ENCODE measurements around the gene IPO5. TPM values are rescaled to one million over a fixed set of nuclear protein-coding genes. Genes with fewer than 3 reads are reported as not detected.
A peak's percentile ranks its signal among the peaks of the same experiment; 100 is the strongest.
"Not testable (repeated sequence)": the region's sequence is repeated elsewhere in the genome, so short reads cannot be mapped to it uniquely, and the experiment has no call there.

IPO5 gene
- total and polyA plus RNA-seq, 9 donors: 123 to 171 (median 149) TPM

GRCh38 chr13:97999653-98000052 is 46.2 kb downstream of the IPO5 start:
- WGBS (ENCODE audit: insufficient coverage): 100% methylated on average over 2 of the region's 2 CpGs
- Histone ChIP-seq H3K36me3 (ENCODE audit: control insufficient read depth, insufficient read depth, low read length) (peaks cover 55% of the 10 kb centered on the region), H3K27me3 (ENCODE audit: control insufficient read depth, insufficient read depth, low read length) (no peaks in the 10 kb centered on the region), H3K4me3 (ENCODE audit: low read length) (no peak overlapping the region), H3K9me3 (replicated peaks; ENCODE audit: control insufficient read depth, low read depth, low read length) (no peaks in the 10 kb centered on the region), H3K4me1 (ENCODE audit: control insufficient read depth, insufficient read depth, low read length) (no peaks in the 10 kb centered on the region), H3K27ac (ENCODE audit: low read length) (no peak overlapping the region)
- no peak for DNase-seq

- Histone ChIP-seq H3K27me3 (ENCODE audit: control insufficient read depth, insufficient read depth, low read length) (no peaks in the 10 kb centered on the region), H3K4me3 (ENCODE audit: low read length) (no peak overlapping the region), H3K27ac (ENCODE audit: low read length) (no peak overlapping the region), H3K36me3 (ENCODE audit: control insufficient read depth, insufficient read depth, low read length) (peaks cover 70% of the 10 kb centered on the region), H3K4me1 (ENCODE audit: control insufficient read depth, insufficient read depth, low read length) (no peaks in the 10 kb centered on the region), H3K9me3 (replicated peaks; ENCODE audit: control insufficient read depth, low read depth, low read length) (no peaks in the 10 kb centered on the region)
- DNase-seq: no peak
- WGBS (ENCODE audit: insufficient coverage): 90% methylated on average over 3 of the region's 3 CpGs
Measured at GRCh38 chr13:98004107-98004506, 50.6 kb downstream of the IPO5 start.

DNA sequence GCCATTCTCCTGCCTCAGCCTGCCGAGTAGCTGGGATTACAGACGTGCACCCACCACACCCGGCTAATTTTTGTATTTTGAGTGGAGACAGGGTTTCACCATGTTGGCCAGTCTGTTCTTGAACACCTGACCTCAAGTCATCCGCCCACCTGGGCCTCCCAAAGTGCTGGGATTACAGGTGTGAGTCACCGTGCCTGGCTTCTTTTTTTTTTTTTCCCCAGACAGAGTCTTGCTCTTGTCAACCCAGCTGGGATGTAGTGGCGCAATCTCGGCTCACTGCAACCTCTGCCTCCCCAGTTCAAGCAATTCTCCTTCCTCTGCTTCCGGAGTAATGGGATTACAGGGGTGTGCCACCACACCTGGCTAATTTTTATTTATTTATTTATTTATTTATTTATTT is 51.5 kb downstream of the IPO5 start:
- H3K36me3 ChIP-seq (ENCODE audit: control insufficient read depth, insufficient read depth, low read length): peaks cover 65% of the 10 kb centered on the region
- not testable (repeated sequence) for H3K9me3 ChIP-seq (replicated peaks; ENCODE audit: control insufficient read depth, low read depth, low read length); H3K27me3 ChIP-seq (ENCODE audit: control insufficient read depth, insufficient read depth, low read length); DNase-seq; H3K4me1 ChIP-seq (ENCODE audit: control insufficient read depth, insufficient read depth, low read length); H3K4me3 ChIP-seq (ENCODE audit: low read length); H3K27ac ChIP-seq (ENCODE audit: low read length)
- WGBS (ENCODE audit: insufficient coverage): 93% methylated on average over 3 of the region's 8 CpGs

DNA sequence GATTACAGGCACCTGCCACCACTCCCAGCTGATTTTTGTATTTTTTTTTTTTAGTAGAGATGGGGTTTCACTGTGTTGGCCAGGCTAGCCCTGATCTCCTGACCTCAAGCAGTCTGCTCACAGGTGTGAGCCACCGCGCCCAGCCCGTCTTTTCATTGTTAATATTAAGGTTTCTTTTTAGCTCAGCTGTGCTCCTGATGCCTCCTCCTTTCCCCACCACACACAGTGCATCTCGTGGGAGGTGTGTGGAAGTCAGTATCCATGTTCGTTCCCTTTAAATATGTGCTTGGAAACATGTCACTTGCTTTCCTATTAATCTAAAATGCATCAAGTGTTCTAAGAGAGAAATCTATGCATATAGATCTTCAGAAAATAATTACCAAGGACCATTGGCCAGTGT is 53.5 kb downstream of the IPO5 start:
- Histone ChIP-seq H3K9me3 (replicated peaks; ENCODE audit: control insufficient read depth, low read depth, low read length) (no peaks in the 10 kb centered on the region), H3K36me3 (ENCODE audit: control insufficient read depth, insufficient read depth, low read length) (peaks cover 51% of the 10 kb centered on the region), H3K27ac (ENCODE audit: low read length) (no peak overlapping the region), H3K4me1 (ENCODE audit: control insufficient read depth, insufficient read depth, low read length) (no peaks in the 10 kb centered on the region), H3K27me3 (ENCODE audit: control insufficient read depth, insufficient read depth, low read length) (no peaks in the 10 kb centered on the region), H3K4me3 (ENCODE audit: low read length) (no peak overlapping the region)
- no peak for DNase-seq
- no CpG with 5 or more reads among the region's 5 CpGs for WGBS (ENCODE audit: insufficient coverage)

DNA sequence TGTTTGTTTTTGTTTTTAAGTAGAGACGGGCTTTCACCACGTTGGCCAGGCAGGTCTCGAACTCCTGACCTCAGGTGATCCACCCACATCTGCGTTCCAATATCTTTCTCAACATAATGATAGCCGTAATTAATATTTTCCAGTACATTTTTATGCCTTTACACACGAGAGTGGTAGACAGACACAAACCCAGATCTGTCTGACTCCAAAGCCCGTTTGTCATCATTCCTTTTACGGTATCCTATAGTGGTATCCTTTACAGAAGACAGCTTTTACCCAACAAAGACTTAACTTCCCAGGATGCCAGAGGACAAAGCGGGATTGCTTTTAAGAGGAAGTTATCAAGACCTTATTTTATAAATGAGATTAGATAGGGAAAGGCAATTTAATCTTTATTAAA is 59.8 kb downstream of the IPO5 start:
- peaks cover 40% of the 10 kb centered on the region for H3K36me3 ChIP-seq (ENCODE audit: control insufficient read depth, insufficient read depth, low read length)
- no peak overlapping the region for H3K4me3 ChIP-seq (ENCODE audit: low read length)
- no peak overlapping the region for H3K27ac ChIP-seq (ENCODE audit: low read length)
- 94% methylated on average over 3 of the region's 9 CpGs for WGBS (ENCODE audit: insufficient coverage)
- H3K9me3 ChIP-seq (replicated peaks; ENCODE audit: control insufficient read depth, low read depth, low read length): no peaks in the 10 kb centered on the region
- no peaks in the 10 kb centered on the region for H3K4me1 ChIP-seq (ENCODE audit: control insufficient read depth, insufficient read depth, low read length)
- no peak for DNase-seq
- no peaks in the 10 kb centered on the region for H3K27me3 ChIP-seq (ENCODE audit: control insufficient read depth, insufficient read depth, low read length)

- H3K27ac ChIP-seq (ENCODE audit: low read length): no peak overlapping the region
- no peaks in the 10 kb centered on the region for H3K27me3 ChIP-seq (ENCODE audit: control insufficient read depth, insufficient read depth, low read length)
- no peaks in the 10 kb centered on the region for H3K4me1 ChIP-seq (ENCODE audit: control insufficient read depth, insufficient read depth, low read length)
- no peak for DNase-seq
- H3K36me3 ChIP-seq (ENCODE audit: control insufficient read depth, insufficient read depth, low read length): peaks cover 44% of the 10 kb centered on the region
- H3K9me3 ChIP-seq (replicated peaks; ENCODE audit: control insufficient read depth, low read depth, low read length): no peaks in the 10 kb centered on the region
- no peak overlapping the region for H3K4me3 ChIP-seq (ENCODE audit: low read length)
Measured at GRCh38 chr13:98014766-98015165, 61.3 kb downstream of the IPO5 start.

- no peak for DNase-seq
- Histone ChIP-seq H3K36me3 (ENCODE audit: control insufficient read depth, insufficient read depth, low read length) (peaks cover 50% of the 10 kb centered on the region), H3K27ac (ENCODE audit: low read length) (no peak overlapping the region), H3K4me1 (ENCODE audit: control insufficient read depth, insufficient read depth, low read length) (no peaks in the 10 kb centered on the region), H3K9me3 (replicated peaks; ENCODE audit: control insufficient read depth, low read depth, low read length) (no peaks in the 10 kb centered on the region), H3K27me3 (ENCODE audit: control insufficient read depth, insufficient read depth, low read length) (no peaks in the 10 kb centered on the region), H3K4me3 (ENCODE audit: low read length) (no peak overlapping the region)
- WGBS (ENCODE audit: insufficient coverage): 100% methylated on average over 3 of the region's 4 CpGs
Measured at GRCh38 chr13:98018293-98018692, 64.8 kb downstream of the IPO5 start.

- Histone ChIP-seq H3K27ac (ENCODE audit: low read length) (no peak overlapping the region), H3K36me3 (ENCODE audit: control insufficient read depth, insufficient read depth, low read length) (peaks cover 45% of the 10 kb centered on the region), H3K27me3 (ENCODE audit: control insufficient read depth, insufficient read depth, low read length) (no peaks in the 10 kb centered on the region), H3K4me3 (ENCODE audit: low read length) (no peak overlapping the region), H3K4me1 (ENCODE audit: control insufficient read depth, insufficient read depth, low read length) (no peaks in the 10 kb centered on the region), H3K9me3 (replicated peaks; ENCODE audit: control insufficient read depth, low read depth, low read length) (no peaks in the 10 kb centered on the region)
- WGBS (ENCODE audit: insufficient coverage): 90% methylated on average over 2 of the region's 4 CpGs
- no peak for DNase-seq
Measured at GRCh38 chr13:98019186-98019585, 65.7 kb downstream of the IPO5 start.

DNA sequence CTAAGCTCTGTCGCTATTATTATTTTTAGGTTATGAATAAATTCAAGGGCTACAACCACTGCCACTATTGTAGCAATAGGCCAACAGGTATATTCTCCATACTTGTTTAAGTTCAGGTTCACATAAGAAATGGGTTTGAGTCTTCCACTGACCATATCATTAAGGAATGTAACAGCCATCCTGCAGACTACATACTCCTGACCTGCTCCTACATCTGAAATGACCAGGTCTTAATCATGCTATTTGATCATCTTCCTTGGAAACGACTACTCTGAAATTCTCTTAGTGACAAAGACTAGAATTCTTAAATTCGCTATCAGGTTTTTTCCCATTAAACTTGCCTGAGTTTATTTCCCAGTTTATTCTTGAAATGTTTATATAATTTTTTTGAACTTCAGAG is 66.8 kb downstream of the IPO5 start:
- DNase-seq: no peak
- Histone ChIP-seq H3K27me3 (ENCODE audit: control insufficient read depth, insufficient read depth, low read length) (no peaks in the 10 kb centered on the region), H3K36me3 (ENCODE audit: control insufficient read depth, insufficient read depth, low read length) (peaks cover 36% of the 10 kb centered on the region), H3K4me3 (ENCODE audit: low read length) (no peak overlapping the region), H3K27ac (ENCODE audit: low read length) (no peak overlapping the region), H3K9me3 (replicated peaks; ENCODE audit: control insufficient read depth, low read depth, low read length) (no peaks in the 10 kb centered on the region), H3K4me1 (ENCODE audit: control insufficient read depth, insufficient read depth, low read length) (no peaks in the 10 kb centered on the region)
- WGBS (ENCODE audit: insufficient coverage): no CpG with 5 or more reads among the region's 3 CpGs

DNA sequence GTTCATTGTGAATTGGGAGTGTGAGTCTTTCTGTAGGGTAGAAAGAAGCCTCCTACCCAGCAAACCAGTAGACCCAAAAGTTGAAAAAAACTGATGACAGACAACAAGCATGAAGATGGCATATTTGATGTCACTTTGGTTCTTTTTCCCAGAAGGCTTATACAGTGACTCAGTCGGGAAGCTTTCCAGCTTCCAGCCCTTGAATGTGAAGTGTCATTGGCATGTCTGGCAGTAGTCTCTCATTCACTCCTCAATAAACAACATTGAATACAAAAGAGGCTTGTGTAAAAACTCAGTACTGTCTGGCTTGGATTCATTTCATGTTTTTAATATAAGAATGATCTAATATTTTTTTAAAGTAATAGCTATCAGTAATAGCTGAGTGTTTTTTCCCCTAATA is 68.7 kb downstream of the IPO5 start:
- Histone ChIP-seq H3K9me3 (replicated peaks; ENCODE audit: control insufficient read depth, low read depth, low read length) (no peaks in the 10 kb centered on the region), H3K27me3 (ENCODE audit: control insufficient read depth, insufficient read depth, low read length) (no peaks in the 10 kb centered on the region), H3K4me1 (ENCODE audit: control insufficient read depth, insufficient read depth, low read length) (peaks cover 4% of the 10 kb centered on the region), H3K27ac (ENCODE audit: low read length) (no peak overlapping the region), H3K36me3 (ENCODE audit: control insufficient read depth, insufficient read depth, low read length) (peaks cover 31% of the 10 kb centered on the region), H3K4me3 (ENCODE audit: low read length) (no peak overlapping the region)
- DNase-seq: peak; percentile 17
- no CpG with 5 or more reads among the region's 1 CpG for WGBS (ENCODE audit: insufficient coverage)

- no peak for DNase-seq
- Histone ChIP-seq H3K36me3 (ENCODE audit: control insufficient read depth, insufficient read depth, low read length) (peaks cover 16% of the 10 kb centered on the region), H3K4me1 (ENCODE audit: control insufficient read depth, insufficient read depth, low read length) (peaks cover 4% of the 10 kb centered on the region), H3K27ac (ENCODE audit: low read length) (no peak overlapping the region), H3K27me3 (ENCODE audit: control insufficient read depth, insufficient read depth, low read length) (no peaks in the 10 kb centered on the region), H3K9me3 (replicated peaks; ENCODE audit: control insufficient read depth, low read depth, low read length) (no peaks in the 10 kb centered on the region), H3K4me3 (ENCODE audit: low read length) (no peak overlapping the region)
- WGBS (ENCODE audit: insufficient coverage): 100% methylated on average over 2 of the region's 7 CpGs
Measured at GRCh38 chr13:98025480-98026025, 72.1 kb downstream of the IPO5 start.
